Spleen (tissue), 11 donors: ENCODE measurements around the gene PRSS38. TPM values are rescaled to one million over a fixed set of nuclear protein-coding genes. Genes with fewer than 3 reads are reported as not detected.

ENCODE experiments used
- DNase-seq: peaks from one replicate; pipeline ENCODE4 v3.0.0-alpha.2; 2020
- H3K27ac ChIP-seq, 8 donors: fragments of 200-600 bp; sonication (generic) in 7 of 8; 1 replicate in 4 of 8; 2 replicates in 4 of 8; pipeline versions ENCODE4 v1.5.0 to v1.8.0; 2016 to 2021; ENCODE audit warnings: inconsistent platforms in 4 of 8, mild to moderate bottlenecking in 4 of 8, moderate library complexity in 1 of 8
- H3K27me3 ChIP-seq, 7 donors: fragments of 200-600 bp; sonication (generic) in 6 of 7; replicated peaks in 1 of 7; 1 replicate in 4 of 7; 2 replicates in 3 of 7; pipeline versions ENCODE4 v1.5.0 to v1.8.0; 2016 to 2021; ENCODE audit warnings: inconsistent platforms in 3 of 7, mild to moderate bottlenecking in 1 of 7
- H3K36me3 ChIP-seq, 6 donors: fragments of 200-600 bp; sonication (generic) in 5 of 6; 1 replicate in 4 of 6; 2 replicates in 2 of 6; pipeline versions ENCODE4 v1.5.0 to v1.8.0; 2016 to 2021; ENCODE audit warnings: inconsistent platforms in 2 of 6
- H3K4me1 ChIP-seq, 6 donors: fragments of 200-600 bp; sonication (generic) in 5 of 6; 1 replicate in 3 of 6; 2 replicates in 3 of 6; pipeline versions ENCODE4 v1.5.0 to v1.8.0; 2016 to 2021; ENCODE audit warnings: inconsistent platforms in 3 of 6
- H3K4me3 ChIP-seq, 8 donors: fragments of 200-600 bp; sonication (generic) in 7 of 8; 1 replicate in 4 of 8; 2 replicates in 4 of 8; pipeline versions ENCODE4 v1.5.0 to v1.8.0; 2016 to 2021; ENCODE audit warnings: inconsistent platforms in 4 of 8, mild to moderate bottlenecking in 4 of 8, moderate library complexity in 2 of 8
- H3K9me3 ChIP-seq, 8 donors: fragments of 200-600 bp; sonication (generic) in 7 of 8; 1 replicate in 4 of 8; 2 replicates in 4 of 8; pipeline versions ENCODE4 v1.5.0 to v1.8.0; 2016 to 2021; ENCODE audit warnings: inconsistent platforms in 4 of 8
- POLR2A ChIP-seq, 3 donors: fragments of 450-650 bp; IDR thresholded peaks; one replicate each; pipeline ENCODE4 v1.5.1; 2017; ENCODE audit warnings: antibody characterized with exemption in 3 of 3, mild to moderate bottlenecking in 1 of 3
- POLR2AphosphoS5 ChIP-seq, 3 donors: sonication (generic); formaldehyde crosslinking; IDR thresholded peaks; one replicate each; pipeline ENCODE4 v1.5.1; 2017; ENCODE audit warnings: antibody characterized with exemption in 3 of 3
- WGBS, 5 donors: extraction: QIAGEN DNeasy Blood & Tissue Kit in 3 of 5; methylation state at CpG; one replicate each; pipeline versions ENCODE4 v1.1.5 to v1.1.7; 2013 to 2018; 5-methylcytosine and 5-hydroxymethylcytosine counted together
- intact Hi-C: fragments of 100-400 bp; cut with DNase I; formaldehyde crosslinking; loops from one replicate; pipeline ENCODE4 v1.15.0; 2023; ENCODE audit warnings: low total_unique reads
- polyA plus RNA-seq, 3 donors: library from polyadenylated mRNA; stranded (reverse); fragments of 200-250 nt; gene quantifications; one replicate each; pipeline ENCODE4 v1.2.1, GENCODE V29; 2013
- total RNA-seq, 7 donors: library from RNA; depleted of rRNA in 3 of 7; stranded (reverse); fragments of >200 nt in 3 of 7; fragmentation: NEBNext Ultra II Directional in 4 of 7; extraction: Animal tissue kit (Norgen Biotek cat#: 25700) in 4 of 7; gene quantifications; one replicate each; pipeline versions ENCODE4 v1.1.0 to v1.2.1, GENCODE V29; 2016 to 2021
- TF ChIP-seq, protein P1 (sequence below), 11 experiments: fragments of 200-600 bp in 7 of 11; fragments of 450-650 bp in 4 of 11; sonication (generic) in 4 of 11; IDR thresholded peaks in 8 of 11; conservative IDR thresholded peaks in 3 of 11; 1 replicate in 7 of 11; 2 replicates in 4 of 11; pipeline versions ENCODE4 v1.4.0 to v1.8.0; 2016 to 2021; ENCODE audit warnings: antibody characterized with exemption in 11 of 11, inconsistent platforms in 4 of 11, mild to moderate bottlenecking in 1 of 11
- donor health status: healthy with polysubstance abuse.
- donor health status: DM: no; HTN: no; CAD: no; lungs with moderate emphysema.
- donor health status: DM: no; HTN: no; CAD: no.
- donor health status: Bipolar disorder and iron deficiency.
- donor health status: healthy.
- donor health status: DM: no; HTN: no; CAD: no.
- donor health status: DM: yes; HTN: yes; CAD: no.

The PRSS38 gene
- total and polyA plus RNA-seq, 10 donors: not detected

GRCh38 chr1:227793948-227794816 is 21.3 kb upstream of the PRSS38 start:
- Histone ChIP-seq H3K27ac (no peak overlapping the region), H3K36me3 (no peaks in the 10 kb centered on the region), H3K4me3 (no peak overlapping the region), H3K27me3 (peaks cover 0 to 6% (median 0%) of the 10 kb centered on the region in 7 donors), H3K4me1 (peaks cover 0 to 12% (median 1%) of the 10 kb centered on the region in 6 donors), H3K9me3 (no peaks in the 10 kb centered on the region)
- DNase-seq: no peak
- intact Hi-C loops: no loop called here
- TF ChIP-seq, protein P1, sequence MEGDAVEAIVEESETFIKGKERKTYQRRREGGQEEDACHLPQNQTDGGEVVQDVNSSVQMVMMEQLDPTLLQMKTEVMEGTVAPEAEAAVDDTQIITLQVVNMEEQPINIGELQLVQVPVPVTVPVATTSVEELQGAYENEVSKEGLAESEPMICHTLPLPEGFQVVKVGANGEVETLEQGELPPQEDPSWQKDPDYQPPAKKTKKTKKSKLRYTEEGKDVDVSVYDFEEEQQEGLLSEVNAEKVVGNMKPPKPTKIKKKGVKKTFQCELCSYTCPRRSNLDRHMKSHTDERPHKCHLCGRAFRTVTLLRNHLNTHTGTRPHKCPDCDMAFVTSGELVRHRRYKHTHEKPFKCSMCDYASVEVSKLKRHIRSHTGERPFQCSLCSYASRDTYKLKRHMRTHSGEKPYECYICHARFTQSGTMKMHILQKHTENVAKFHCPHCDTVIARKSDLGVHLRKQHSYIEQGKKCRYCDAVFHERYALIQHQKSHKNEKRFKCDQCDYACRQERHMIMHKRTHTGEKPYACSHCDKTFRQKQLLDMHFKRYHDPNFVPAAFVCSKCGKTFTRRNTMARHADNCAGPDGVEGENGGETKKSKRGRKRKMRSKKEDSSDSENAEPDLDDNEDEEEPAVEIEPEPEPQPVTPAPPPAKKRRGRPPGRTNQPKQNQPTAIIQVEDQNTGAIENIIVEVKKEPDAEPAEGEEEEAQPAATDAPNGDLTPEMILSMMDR (IDR thresholded peaks at IDR 0.05 in 8 of 11, conservative IDR thresholded peaks at IDR 0.05 in 3 of 11): no peak
- no peak for TF ChIP-seq POLR2A (IDR thresholded peaks at IDR 0.05)
- TF ChIP-seq POLR2AphosphoS5 (IDR thresholded peaks at IDR 0.05): no peak
- 73 to 87% (median 75%) methylated on average over 6 to 12 of the region's 12 CpGs for WGBS, 5 donors

GRCh38 chr1:227794817-227795192 is 20.7 kb upstream of the PRSS38 start:
- H3K27ac ChIP-seq: no peak overlapping the region
- TF ChIP-seq POLR2AphosphoS5 (IDR thresholded peaks at IDR 0.05) (no peak), POLR2A (IDR thresholded peaks at IDR 0.05) (no peak)
- TF ChIP-seq, protein P1 (IDR thresholded peaks at IDR 0.05 in 8 of 11, conservative IDR thresholded peaks at IDR 0.05 in 3 of 11): no peak
- H3K4me3 ChIP-seq: no peak overlapping the region
- peaks cover 0 to 8% (median 0%) of the 10 kb centered on the region in 6 donors for H3K4me1 ChIP-seq
- peaks cover 0 to 5% (median 0%) of the 10 kb centered on the region in 7 donors for H3K27me3 ChIP-seq
- H3K9me3 ChIP-seq: no peaks in the 10 kb centered on the region
- no peaks in the 10 kb centered on the region for H3K36me3 ChIP-seq
- no peak for DNase-seq
- intact Hi-C loops: no loop called here
- 69 to 83% (median 76%) methylated on average over 8 to 11 of the region's 11 CpGs for WGBS, 5 donors

- 52 to 70% (median 59%) methylated on average over 4 to 6 of the region's 6 CpGs for WGBS, 5 donors
These were observed 19.7 kb upstream of the PRSS38 start for GRCh38 chr1:227795732-227796131.

More at GRCh38 chr1:227795732-227796131, 19.7 kb upstream of the PRSS38 start:
- Histone ChIP-seq H3K4me1 (peaks cover 0 to 8% (median 0%) of the 10 kb centered on the region in 6 donors), H3K4me3 (no peak overlapping the region), H3K27me3 (peaks cover 0 to 5% (median 0%) of the 10 kb centered on the region in 7 donors), H3K36me3 (no peaks in the 10 kb centered on the region), H3K27ac (no peak overlapping the region), H3K9me3 (no peaks in the 10 kb centered on the region)
- intact Hi-C loops: no loop called here
- DNase-seq: no peak
- TF ChIP-seq, protein P1 (IDR thresholded peaks at IDR 0.05 in 8 of 11, conservative IDR thresholded peaks at IDR 0.05 in 3 of 11): no peak
- TF ChIP-seq POLR2A (IDR thresholded peaks at IDR 0.05) (no peak), POLR2AphosphoS5 (IDR thresholded peaks at IDR 0.05) (no peak)
